Stimulated activated CD4-positive, alpha-beta T cell treated with anti-CD3 and anti-CD28 coated beads, Interleukin-12 subunit alpha, Interleukin-12 subunit beta, amount 100 ng/mL, for 48 hours (primary cell): ENCODE results near the gene SCG3.

Source experiments
- DNase-seq, 3 donors: peaks; one replicate each; pipeline ENCODE4 v3.0.0-alpha.2; 2020; ENCODE audit warnings: low read depth in 2 of 3, low spot score in 1 of 3

The SCG3 gene

GRCh38 chr15:51677452-51677851, 3.9 kb upstream of the SCG3 start:
- no peak for DNase-seq

- DNase-seq, result no peak
These were observed 3.2 kb upstream of the SCG3 start for GRCh38 chr15:51678096-51678495.

GRCh38 chr15:51680321-51680720, 982 bp upstream of the SCG3 start:
- no peak for DNase-seq

- no peak for DNase-seq
These were observed 6.3 kb downstream of the SCG3 start for GRCh38 chr15:51687565-51687964.

GRCh38 chr15:51688863-51689262, 7.6 kb downstream of the SCG3 start:
- DNase-seq, result no peak

GRCh38 chr15:51692154-51692553, 10.9 kb downstream of the SCG3 start:
- no peak for DNase-seq

GRCh38 chr15:51696566-51696965, 15.3 kb downstream of the SCG3 start:
- no peak for DNase-seq

- DNase-seq, result no peak
These were observed 15.9 kb downstream of the SCG3 start for GRCh38 chr15:51697163-51697562.

GRCh38 chr15:51699373-51699772, 18.1 kb downstream of the SCG3 start:
- DNase-seq, result no peak

- DNase-seq, result no peak
These were observed 21.4 kb downstream of the SCG3 start for GRCh38 chr15:51702710-51703109.

GRCh38 chr15:51706291-51706690, 25.0 kb downstream of the SCG3 start:
- DNase-seq, result no peak

- DNase-seq, result no peak
These were observed 25.8 kb downstream of the SCG3 start for GRCh38 chr15:51706926-51707608.

GRCh38 chr15:51708013-51708412, 26.7 kb downstream of the SCG3 start:
- no peak for DNase-seq

- DNase-seq, result no peak
These were observed 27.7 kb downstream of the SCG3 start for GRCh38 chr15:51709031-51709430.

- no peak for DNase-seq
These were observed 32.9 kb downstream of the SCG3 start for GRCh38 chr15:51714162-51714561.

GRCh38 chr15:51714911-51715310, 33.6 kb downstream of the SCG3 start:
- DNase-seq, result no peak

- DNase-seq, result no peak
These were observed 36.9 kb downstream of the SCG3 start for GRCh38 chr15:51718219-51718618.

GRCh38 chr15:51718746-51719145, 37.4 kb downstream of the SCG3 start:
- no peak for DNase-seq

- no peak for DNase-seq
These were observed 39.1 kb downstream of the SCG3 start for GRCh38 chr15:51720201-51720995.

GRCh38 chr15:51721199-51721960, 40.1 kb downstream of the SCG3 start:
- DNase-seq, result no peak

GRCh38 chr15:51724199-51724598, 42.9 kb downstream of the SCG3 start:
- no peak for DNase-seq

- no peak for DNase-seq
These were observed 43.4 kb downstream of the SCG3 start for GRCh38 chr15:51724673-51725072.
